OCI-LY3 (cell line): Measurements from ENCODE around the gene TRAF3.

ENCODE experiments used
- EZH2phosphoT487 ChIP-seq: fragments of 200-600 bp; shearing (Covaris generic); IDR thresholded peaks from 2 replicates; pipeline ENCODE4 v1.6.1; 2018; ENCODE audit warnings: antibody characterized with exemption, mixed run types, low read depth
- TF ChIP-seq, protein P1 (sequence below): fragments of 200-600, 300-600 bp; sonication (generic); IDR thresholded peaks from 2 replicates; pipeline ENCODE4 v1.5.1; 2014; ENCODE audit warnings: antibody characterized with exemption, low read length, low read depth

DNA sequence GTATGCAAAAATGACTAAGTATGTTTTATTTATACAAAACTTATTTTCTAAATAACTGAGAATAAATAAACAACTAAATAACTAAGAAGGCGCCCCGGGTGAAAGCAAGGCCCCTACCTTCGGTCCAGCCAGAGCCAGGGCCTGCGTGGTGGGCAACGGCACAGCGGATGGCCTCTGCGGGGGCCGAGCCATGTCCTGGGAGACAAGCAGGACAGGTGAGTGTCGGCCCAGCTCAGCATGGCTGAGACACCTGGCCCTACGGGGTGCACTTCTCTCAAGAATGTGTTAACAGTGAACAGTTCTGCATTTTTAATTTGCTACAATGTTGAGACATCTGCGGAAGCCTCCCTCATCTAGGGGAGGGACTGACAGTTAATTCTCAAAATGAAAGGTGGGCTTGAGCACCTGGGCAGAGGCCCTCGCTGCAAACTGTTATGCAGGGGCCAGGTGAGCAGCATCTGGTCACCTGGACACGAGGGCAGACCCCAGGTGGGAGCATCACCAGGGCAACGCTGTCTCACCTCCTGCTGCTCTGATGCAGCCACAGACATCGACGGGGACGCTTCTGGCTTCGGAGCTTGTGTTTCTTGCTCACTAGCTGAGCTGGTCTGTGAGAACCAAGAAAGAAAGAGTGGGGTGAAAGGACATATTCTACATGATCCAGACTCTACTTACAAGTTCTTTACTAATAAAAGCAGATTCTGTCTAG lies 177.0 kb downstream of the TRAF3 start:
- TF ChIP-seq, protein P1, sequence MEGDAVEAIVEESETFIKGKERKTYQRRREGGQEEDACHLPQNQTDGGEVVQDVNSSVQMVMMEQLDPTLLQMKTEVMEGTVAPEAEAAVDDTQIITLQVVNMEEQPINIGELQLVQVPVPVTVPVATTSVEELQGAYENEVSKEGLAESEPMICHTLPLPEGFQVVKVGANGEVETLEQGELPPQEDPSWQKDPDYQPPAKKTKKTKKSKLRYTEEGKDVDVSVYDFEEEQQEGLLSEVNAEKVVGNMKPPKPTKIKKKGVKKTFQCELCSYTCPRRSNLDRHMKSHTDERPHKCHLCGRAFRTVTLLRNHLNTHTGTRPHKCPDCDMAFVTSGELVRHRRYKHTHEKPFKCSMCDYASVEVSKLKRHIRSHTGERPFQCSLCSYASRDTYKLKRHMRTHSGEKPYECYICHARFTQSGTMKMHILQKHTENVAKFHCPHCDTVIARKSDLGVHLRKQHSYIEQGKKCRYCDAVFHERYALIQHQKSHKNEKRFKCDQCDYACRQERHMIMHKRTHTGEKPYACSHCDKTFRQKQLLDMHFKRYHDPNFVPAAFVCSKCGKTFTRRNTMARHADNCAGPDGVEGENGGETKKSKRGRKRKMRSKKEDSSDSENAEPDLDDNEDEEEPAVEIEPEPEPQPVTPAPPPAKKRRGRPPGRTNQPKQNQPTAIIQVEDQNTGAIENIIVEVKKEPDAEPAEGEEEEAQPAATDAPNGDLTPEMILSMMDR: no peak
- no peak for TF ChIP-seq EZH2phosphoT487
